ENCODE measurements around the gene MAST4.

GRCh38 chr5:66986534-66986933 is 390.3 kb downstream of the MAST4 start:
- TF ChIP-seq POLR2AphosphoS5 (IDR thresholded peaks at IDR 0.05) (no peak), POLR2A (IDR thresholded peaks at IDR 0.05) (no peak)
